Inferior parietal cortex (tissue), 1 donor: ENCODE measurements around the gene SYT15.

Experiments
- DNase-seq: peaks from one replicate; pipeline ENCODE4 v3.0.0-alpha.2; 2016; ENCODE audit errors: extremely low spot score

SYT15 gene

GRCh38 chr10:46544989-46545791, 33.7 kb upstream of the SYT15 start:
- DNase-seq, result no peak

DNA sequence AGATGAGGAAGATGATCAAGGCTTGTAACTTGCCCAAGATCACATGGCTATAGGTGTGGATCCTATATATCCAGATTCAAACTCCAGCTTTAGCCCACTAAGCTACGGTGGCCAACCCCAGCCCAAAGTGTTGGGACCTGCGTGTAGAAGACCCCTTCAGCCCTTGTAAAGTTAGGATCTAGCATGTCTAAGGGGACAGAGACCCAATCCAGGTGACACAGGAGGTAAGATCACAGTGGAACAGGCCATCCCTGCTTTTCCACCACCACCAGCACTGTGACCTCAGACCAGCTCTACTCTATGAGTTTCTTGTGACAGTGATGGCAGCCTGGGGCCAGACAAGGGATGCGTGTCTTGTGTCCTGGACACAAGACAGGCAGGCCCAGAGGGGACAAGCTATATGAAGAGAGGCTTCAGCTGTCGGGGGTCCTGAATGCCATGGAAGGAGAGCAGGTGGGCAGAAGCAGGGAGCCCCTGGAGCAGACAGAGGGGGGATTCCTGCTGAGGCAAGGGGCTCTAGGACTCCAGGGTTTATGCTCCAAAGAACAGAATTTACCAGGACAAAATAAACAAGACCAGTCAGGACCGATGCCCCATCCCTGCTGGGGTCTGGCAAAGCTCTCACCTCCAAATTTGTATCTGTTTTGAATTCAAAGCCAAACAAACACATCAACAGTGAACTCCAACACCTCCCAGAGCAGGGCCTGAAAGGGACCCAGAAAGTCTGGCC, 32.9 kb upstream of the SYT15 start:
- no peak for DNase-seq

DNA sequence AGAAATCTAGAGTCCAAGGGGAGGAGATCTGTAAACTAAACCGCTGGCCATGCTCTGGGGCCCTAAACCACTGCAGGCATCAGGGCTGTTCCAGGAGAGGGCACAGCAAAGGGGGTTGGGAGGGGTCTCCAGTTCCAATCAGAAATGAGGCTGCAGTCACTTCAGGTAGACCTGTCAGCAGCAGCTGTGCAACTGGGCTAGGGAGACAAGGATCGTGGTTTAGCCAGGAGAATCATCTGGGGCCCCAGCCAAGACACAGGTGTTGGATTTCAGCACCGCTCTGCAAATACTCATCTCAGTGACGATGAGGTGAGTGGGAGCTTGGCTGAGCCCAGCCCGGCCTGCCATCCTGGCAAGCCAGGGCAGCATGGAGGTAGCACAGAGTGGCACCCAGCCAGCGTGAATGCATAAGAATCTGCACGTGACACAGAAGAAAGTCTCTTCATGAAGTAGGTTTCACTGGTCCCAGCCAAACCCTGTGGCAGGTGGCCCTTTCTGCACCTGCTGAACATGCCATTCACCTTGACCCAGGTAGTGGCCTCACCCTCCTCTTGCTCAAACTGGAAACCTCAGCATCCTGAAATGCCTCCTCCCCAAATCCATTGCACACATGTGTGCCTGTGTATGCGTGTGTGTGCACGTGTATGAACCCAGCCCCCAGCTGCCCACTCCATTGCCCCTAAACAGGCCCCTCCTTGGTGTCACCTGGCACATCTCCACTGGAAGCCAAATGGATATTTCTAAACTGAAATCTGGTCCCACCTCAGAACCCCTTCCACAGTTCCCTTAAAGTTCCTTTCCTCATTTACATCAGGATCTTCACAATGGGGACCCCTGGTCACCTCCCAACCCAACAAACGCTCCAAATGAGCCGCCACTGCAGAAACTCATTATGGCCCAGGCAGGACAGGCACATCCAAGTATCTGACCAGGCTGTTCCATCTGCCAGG, 32.1 kb upstream of the SYT15 start:
- DNase-seq, result no peak

- no peak for DNase-seq
Measured at GRCh38 chr10:46547541-46548497, 31.1 kb upstream of the SYT15 start.

GRCh38 chr10:46548498-46549090, 30.3 kb upstream of the SYT15 start:
- DNase-seq, result no peak

DNA sequence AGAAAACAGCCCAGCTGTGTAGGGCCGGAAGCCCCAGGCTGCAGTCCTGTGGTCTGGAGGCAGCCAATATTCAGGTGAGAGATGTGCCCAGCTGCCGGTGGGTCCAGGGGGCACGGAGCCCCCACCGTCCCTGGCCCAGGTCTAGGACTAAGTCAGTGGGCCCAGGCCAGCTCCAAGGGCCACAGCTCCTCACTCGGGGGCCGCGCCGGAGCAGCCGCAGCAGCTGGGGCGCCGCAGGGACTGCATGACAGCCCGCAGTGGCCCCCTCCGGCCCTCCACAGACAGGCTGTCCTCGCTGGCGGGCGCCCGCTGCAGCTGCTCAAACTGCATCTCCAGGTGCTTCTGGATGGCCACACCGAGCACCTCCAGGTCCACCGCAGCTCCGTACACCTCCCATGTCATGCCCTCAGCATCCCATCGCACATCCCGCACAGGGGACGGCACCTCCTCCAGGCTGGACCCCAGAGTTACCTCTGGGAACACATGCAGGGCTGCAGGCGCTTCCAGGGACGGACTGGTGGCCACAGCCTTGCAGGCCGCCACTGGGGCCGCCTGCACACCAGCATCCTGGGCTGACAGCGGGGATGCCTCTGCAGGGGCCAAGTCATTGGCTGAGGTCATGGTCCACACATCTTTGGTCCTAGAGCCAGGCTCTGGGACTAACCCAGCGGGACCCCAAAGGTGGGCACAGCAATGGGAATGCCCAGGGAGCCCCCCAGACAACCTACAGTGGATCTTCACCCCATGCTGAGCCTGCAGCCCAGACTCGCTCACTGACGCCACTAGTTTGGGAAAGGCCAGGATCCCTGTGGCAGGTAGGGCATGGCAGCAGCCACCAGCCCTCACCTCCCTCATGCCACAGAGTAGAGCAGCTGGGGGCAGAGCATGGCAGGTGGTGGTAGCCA, 29.5 kb upstream of the SYT15 start:
- no peak for DNase-seq

DNA sequence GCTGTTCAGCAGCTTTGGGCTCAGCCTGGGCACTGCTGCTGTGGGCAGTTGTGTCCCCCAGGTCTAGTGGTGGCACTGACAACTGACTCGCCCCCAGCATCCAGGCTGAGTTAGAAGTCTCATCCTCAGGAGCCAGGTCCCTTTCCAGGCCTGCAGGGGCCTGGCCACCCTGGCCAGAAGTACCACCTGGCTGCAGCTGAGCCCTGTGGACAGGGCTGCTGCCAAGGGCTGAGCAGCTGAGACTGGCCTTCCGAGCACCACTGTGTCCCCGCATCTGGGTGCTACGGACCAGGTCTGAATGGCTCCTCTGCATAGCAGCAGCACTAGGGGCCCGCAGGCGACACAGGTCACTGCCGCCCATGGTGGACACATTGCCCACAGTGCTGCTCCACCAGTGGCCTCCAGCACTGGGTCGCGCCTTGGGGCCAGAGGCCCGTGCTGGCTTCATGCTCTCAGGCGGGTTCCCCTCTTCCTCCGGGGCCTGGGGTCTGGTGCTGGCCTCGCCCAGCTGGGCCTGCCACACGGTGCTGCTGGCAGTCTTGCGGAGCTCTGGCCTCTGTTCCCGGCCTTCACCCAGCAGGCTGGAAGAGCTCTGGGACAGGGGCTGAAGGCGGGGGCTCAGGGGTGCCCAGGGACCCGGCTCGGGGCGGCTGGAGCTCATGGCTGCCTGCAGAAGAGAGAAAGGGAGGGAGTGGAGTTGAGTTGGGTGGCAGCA, 28.7 kb upstream of the SYT15 start:
- DNase-seq, result no peak

GRCh38 chr10:46550795-46551700, 27.9 kb upstream of the SYT15 start:
- DNase-seq, result no peak

GRCh38 chr10:46551701-46552525, 27.0 kb upstream of the SYT15 start:
- no peak for DNase-seq

- DNase-seq, result no peak
Measured at GRCh38 chr10:46552526-46553237, 26.2 kb upstream of the SYT15 start.

DNA sequence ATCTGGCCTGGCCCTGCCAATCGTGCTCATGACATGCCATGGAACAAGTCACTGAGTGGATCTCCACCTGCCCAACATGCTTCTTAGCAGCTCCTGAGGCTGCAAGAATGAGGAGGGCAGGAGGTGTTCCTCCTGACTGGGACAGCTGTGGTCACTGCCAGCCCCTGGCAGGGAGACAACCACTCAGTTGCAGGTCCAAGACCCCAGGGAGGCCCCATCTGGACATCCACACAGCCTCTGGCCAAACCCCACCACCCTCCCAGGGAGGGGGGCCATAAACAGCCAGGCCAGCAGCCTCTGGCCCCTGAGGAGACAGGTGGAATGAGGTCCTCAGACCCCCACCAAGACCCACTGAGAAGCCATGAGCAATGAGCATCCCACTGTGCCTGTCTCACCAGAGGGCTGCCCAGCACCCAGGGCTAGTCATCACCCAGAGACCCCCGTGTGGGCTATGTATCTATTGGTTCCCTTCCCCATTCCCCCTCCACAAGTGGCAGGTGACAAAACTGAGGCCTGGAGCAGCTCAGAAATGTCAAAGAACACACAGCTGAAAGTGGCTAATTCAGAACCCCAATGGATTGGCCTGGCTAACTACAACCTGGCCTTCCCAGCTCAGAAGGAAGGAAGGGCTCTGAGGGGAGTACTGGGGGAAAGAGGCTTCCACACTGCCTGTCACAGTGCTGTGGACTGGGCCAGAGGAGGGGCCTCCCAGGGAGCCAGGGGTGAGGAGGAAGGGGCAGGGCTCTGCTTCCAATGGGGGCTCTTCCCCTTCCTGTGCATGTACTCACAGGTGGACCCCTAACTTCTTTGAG, 25.5 kb upstream of the SYT15 start:
- DNase-seq, result no peak

GRCh38 chr10:46554166-46554781, 24.7 kb upstream of the SYT15 start:
- DNase-seq, result no peak

DNA sequence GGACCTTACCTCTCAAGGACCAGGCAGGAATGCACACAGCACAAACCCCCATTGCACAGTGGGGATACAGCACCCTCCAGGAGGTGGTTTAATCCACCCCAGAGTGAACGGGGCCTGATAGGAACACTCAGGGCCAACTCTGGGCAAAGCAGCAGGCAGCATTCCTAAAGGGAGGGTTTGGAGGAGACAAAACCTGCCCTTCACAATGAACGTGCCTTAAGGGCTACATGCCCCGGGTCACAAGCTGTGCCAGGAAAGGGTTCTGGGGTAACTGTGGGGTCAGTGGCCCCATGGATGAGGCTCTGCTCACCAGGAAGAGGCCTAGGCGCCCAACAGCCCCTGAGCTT, 23.6 kb upstream of the SYT15 start:
- DNase-seq, result no peak

GRCh38 chr10:46555713-46556514, 23.0 kb upstream of the SYT15 start:
- no peak for DNase-seq
